Measurements from ENCODE around the gene ERCC4.

The ERCC4 gene

DNA sequence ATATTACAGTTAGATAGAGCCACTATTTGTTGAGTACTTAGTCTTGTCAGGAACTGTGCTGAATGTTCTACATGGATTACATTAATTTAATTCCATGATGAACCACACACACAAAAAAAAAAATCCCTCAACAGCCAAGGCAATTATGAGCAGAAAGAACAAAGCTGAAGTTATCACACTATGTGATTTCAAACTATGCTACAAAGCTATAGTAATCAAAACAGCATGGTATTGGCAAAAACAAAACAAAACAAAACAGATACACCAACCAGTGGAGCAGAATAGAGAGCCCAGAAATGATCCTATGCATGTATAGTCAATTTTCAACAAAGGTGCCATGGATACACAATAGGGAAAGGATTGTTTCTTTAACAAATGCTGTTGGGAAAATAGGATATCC is 8.1 kb upstream of the ERCC4 start:
- DNase-seq = no peak

DNA sequence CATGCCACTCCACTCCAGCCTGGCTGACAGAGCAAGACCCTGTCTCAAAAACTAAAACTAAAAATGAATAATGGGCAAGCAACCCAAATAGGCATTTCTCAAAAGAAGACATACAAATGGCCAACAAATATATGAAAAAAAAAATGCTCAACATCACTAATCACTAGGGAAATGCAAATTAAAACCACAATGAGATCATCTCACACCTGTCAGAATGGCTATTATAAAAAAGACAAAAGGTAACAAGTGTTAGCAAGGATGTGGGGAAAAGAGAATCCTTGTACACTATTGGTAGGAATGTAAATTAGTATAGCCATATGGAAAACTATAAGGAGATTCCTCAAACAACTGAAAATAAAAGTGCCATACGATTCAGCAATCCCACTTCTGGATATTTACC is 7.1 kb upstream of the ERCC4 start:
- no peak for DNase-seq

DNA sequence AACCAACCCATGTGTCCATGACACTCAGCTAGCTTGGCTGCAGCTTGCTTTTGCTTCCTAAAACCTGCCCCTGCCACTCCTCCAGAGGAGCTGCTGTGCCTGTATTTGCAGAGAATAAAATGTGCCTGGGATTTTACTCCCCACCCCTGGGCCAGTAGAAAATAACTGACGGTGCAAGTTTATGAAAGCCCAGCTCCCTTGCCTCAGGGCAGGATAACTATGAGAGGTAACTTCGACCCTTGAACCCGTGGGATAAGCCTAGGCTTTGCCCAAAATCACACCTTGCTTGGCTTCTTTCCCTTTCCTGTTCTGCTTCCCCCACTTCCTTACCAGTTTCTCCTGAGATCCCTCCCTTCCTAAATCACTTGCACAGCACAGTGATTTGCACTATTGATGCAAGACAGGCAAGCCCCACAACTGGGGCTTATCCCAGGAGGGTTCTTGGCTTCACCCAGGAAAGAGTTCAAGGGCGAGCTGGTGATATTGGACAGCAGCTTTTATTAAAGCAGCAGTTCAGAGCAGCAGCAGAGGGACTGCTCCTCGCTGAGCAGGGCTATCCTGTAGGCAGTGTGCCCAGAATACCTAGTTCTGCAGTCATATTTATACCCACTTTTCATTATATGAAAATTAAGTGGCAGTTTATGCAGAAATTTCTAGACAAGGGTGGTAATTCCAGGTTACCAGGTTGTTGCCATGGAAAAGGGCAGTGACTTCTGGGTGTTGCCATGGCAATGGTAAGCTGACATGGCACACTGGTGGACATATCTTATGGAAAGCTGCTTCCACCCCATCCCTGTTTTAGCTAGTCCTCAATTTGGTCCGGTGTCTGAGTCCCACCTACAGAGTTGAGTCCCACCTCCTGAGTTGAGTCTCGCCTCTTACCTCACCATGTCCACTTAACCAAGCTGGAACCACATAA is 6.3 kb upstream of the ERCC4 start:
- DNase-seq = no peak

DNA sequence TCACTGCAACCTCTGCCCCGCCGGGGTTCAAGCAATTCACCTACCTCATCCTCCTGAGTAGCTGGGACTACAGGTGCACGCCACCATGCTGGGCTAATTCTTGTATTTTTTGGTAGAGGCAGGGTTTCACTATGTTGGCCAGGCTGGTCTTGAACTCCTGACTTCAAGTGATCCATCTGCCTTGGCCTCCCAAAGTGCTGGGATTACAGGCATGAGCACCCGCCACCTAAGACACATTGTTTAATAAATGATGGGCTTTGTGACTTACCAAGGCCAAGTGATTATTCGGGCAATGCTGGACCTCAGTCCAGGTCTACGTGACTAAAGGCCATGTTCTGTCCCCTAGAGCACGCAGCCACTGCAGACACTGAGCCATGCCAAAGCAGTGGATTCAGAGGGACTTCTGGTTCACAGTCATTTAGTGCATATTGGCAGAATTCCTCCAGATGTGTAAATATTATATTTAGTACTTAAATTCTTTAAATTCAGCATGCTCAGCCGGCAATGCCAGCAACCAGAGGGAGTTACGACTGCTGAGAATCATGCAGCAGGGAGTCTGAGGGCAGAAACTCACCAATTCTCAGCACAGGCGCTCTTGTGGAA is 4.8 kb upstream of the ERCC4 start:
- no peak for DNase-seq

DNA sequence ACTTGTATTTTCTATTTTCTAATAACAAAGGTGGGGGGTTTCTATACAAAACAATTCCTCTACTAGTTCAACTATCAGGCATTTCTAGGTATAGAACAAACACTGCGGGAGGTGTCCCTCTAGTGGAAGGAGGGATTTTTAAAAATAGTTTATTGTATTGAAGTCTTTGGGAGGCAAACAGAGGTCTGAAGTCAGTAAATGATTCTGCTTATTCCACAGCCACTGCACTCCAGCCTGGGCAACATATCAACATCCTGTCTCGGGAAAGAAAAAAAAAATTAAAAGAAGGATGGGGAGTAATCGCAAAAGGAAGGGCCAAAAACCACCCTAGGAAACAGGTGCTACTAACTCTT is 648 bp upstream of the ERCC4 start:
- DNase-seq = no peak

DNA sequence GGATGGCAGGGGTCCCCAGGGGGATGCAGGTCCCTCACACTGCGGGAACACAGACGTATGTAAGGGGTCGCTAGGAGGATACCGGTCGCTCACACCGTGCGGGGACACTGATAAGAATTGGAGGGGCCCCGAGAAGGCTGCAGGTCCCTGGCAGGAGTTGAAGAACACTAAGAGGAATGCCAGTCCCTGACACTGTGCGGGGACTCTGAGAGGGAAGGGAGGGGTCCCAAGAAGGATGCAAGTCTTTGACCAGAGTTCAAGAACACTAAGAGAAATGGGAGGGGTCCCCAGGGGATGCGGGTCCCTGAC is 510 bp downstream of the ERCC4 start:
- no peak for DNase-seq

DNA sequence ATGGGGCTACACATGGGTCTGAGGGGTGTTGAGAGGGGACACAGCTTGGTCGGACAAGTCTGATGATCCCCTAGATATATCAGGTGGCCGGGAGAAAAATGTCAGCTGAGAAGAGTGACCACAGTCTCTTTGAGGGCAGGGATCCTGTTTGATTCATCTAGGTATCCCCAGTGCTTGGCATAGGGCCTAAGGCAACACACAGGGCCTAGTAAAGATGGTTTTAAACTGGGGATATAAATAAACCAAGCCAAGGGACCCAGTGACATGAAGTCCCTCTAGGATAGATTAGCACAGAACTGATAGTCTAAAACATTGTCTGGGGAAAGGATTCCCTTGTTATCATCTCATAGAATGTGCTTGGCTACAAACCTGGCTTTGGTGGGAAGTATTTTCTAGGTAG is 1.4 kb downstream of the ERCC4 start:
- DNase-seq = no peak

DNA sequence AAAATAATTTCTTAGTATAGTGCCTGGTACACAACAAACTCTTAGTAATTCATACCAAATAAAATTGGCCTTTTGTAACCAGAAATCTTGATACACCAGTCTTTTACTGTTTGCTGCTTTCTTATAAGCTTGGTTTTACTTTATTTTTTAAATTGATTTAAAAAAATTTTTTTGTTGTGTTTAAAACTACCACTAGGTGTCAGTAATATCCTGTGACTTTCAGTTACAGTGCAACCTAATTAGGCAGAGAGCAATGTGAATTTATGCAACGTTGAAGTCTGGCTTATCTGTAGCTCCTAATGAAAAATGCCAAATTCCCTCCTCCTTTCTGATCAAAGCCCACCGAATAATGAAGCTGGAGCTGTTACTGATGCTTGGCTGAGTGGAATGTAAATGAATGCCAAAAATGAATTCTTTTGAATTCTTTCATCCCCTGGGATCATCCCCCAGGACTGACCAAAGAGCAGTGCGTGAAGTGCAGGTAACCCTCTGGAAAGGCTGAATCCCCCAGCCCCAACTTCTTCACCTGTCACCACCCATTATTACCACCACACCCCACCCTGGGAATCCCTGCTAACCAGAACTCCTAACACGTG is 3.8 kb downstream of the ERCC4 start:
- no peak for DNase-seq

DNA sequence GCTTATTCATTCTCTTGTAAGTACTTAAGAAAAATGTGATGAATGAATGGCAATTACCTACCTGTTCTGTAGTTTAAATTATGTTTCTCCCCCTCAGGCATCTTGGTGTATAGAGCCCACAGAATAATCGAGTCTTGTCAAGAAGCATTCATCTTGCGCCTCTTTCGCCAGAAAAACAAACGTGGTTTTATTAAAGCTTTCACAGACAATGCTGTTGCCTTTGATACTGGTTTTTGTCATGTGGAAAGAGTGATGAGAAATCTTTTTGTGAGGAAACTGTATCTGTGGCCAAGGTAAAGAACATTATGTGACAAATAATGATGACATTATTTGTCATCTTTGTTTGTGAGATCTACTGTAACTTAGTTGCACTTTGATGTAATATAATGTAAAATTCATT is 6.5 kb downstream of the ERCC4 start:
- DNase-seq = no peak

DNA sequence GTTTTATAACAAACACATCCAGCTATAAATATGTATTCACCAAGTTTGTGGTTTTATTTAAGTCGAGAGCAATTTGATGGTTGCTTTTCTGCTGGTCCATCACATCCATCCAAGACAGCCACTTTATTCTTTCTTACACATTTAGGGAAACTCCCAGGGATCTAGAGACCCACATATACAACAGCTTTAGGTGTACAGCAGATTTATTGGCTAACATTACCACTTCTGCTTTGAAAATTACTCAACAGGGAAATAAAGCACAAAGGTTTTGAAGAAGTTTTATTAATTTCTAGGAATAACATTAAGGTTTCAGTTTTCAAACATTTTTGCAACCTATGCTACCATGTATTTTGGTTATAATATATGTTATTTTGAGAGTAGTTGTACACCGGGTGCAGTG is 6.9 kb downstream of the ERCC4 start:
- no peak for DNase-seq

DNA sequence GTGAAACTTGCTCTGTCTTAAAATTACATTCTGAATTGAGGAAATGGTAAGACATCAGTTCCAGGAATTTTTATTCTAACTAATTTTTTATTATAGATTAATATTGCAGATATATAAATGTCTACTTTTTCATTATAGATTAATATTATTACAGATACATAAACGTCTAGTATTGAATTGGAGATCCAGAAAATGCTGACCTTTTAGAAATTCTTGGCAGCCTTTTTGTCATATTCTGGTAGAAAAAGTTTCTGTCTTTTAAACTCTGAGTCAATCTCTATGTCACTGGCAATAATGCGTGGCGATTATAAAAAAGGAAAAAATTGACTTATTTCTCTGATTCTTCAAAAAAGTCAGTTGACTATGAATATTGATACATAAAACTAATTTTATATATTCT is 8.7 kb downstream of the ERCC4 start:
- no peak for DNase-seq

DNA sequence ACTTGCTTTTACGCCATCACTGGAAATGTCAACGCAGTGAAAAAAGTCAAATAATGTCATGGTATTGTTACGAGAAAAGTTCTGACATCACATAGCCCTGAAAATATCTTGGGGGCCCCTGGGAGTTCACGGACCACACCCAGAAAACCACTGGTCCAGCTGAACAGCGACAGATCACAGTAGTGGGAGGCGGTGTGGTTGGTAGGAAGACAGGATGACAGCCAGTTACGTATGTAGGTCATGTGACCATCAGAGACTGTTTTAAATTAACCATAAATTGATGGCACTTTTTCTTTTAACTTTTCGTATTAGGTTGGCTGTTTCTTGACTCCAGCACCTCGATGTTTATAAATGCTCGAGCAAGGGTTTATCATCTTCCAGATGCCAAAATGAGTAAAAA is 11.9 kb downstream of the ERCC4 start:
- no peak for DNase-seq

DNA sequence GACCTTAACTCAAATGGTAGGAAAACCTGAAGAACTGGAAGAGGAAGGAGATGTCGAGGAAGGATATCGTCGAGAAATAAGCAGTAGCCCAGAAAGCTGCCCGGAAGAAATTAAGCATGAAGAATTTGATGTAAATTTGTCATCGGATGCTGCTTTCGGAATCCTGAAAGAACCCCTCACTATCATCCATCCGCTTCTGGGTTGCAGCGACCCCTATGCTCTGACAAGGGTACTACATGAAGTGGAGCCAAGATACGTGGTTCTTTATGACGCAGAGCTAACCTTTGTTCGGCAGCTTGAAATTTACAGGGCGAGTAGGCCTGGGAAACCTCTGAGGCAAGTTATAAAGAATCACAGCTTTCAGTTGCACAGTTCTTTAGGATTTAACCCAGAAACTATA is 15.5 kb downstream of the ERCC4 start:
- peak; percentile 40 for DNase-seq

DNA sequence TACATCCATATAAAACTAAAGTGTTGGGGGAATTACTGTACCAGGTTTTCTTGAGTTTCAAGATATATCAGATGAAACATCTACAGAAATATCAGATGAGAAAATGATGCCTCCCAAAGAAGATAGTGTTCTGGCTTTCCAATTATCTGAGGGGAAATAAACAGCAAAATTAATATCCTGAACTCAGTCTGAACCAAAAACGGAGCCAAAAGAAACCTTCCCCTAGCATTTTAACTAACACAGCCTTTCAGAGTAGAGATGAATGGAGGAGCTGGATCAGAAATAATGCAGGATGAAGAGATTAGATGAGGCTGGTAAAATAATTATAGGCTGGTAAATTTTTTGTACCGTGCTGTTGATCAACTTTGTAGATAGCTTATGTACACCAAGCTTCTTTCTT is 16.2 kb downstream of the ERCC4 start:
- DNase-seq = no peak

DNA sequence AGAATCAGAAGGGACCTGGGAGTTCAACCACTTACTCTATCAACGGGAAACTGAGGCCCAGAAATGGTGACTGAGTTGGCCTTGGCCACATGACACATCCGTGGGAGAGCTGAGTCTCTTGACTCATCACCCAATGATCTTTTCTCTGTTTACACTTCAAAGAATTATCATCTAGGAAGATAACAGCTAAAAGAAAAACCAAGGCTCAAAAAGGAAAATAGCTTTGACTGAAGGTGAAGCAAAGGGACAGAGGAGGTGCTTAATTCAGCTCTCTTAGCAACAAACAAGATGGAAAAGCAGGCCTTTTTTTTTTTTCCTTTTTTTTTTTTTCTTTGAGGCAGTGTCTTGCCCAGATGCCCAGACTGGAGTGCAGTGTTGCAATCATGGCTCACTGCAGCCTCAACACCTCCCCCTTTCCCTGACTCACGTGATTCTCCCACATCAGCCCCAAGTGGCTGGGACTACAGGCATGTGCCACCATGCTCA is 16.7 kb downstream of the ERCC4 start:
- no peak for DNase-seq

DNA sequence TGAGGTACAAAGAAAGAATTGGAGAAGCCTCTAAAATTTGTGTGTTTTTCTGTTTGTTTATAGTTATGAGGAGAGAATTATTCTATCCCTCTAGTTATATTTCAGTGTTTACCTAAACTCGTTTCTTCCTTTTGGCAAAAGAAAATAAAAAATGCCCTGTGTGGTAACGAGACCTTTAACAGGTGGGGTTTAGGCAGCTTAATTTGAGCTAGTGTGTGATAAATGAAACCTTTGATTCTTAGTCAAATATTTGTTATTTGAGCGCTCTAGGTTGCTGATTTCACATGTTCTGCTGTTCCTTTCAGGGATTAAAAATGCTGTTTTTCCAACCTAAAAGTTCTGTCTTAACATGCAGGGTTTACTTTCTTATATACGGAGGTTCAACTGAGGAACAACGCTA is 17.5 kb downstream of the ERCC4 start:
- no peak for DNase-seq

DNA sequence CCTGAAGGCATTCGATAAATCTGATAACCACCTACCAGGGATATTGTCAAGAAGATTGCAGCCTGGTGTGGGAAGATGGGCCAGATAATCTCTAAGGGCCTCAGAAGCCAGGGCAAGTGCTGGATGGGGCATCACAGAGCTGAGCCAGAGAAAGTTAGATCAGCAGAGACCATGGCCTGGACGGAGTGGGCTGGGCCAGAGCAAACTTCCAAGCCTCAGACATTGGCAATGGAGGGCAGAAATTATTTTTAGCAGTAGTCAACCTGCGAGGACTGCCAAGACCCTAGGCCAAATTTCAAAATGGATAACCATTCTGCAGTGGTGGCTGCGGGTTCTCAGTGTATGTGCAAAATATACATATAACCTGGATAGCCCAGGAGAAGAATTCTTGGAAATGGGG is 18.5 kb downstream of the ERCC4 start:
- DNase-seq = no peak

DNA sequence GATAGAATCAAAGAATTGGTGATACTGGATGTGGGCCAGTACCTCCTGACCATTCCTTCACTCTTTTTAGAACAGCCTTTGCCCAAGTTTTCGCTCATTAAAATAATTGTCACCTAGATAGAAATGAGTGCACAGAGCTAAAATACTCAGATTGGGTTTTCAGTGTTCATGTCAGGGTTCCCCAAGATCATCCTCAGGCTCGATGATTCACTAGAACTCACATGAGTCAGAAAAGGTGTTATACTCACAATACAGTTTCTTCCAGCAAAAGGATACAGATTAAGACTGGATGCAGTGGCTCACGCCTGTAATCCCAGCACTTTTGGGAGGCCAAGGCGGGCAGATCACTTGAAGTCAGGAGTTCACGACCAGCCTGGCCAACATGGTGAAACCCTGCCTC is 19.9 kb downstream of the ERCC4 start:
- no peak for DNase-seq

DNA sequence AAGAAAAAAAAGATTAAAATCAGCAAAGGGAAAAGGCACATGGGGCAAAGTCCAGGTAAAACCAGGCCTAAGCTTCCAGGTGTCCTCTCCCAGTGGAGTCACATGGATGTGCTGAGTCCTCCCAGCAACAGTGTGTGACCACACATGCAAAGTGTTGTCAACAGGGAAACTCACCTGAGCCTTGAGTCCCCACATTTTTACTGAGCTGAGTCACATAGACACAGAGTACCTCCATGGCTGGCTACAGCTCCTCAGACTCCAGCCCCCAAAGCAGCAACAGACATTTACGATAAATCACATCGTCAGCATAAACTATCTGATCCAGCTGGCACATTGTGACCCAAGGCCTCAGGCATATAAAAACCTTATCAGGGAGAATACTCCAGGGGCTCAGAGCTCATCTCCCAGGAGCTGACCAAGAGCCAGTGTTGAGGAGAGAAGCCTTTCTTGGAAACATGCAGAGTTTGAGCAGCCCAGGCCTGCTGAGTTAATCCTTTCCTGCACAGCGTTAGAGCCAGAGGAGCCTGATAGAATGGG is 20.5 kb downstream of the ERCC4 start:
- no peak for DNase-seq

DNA sequence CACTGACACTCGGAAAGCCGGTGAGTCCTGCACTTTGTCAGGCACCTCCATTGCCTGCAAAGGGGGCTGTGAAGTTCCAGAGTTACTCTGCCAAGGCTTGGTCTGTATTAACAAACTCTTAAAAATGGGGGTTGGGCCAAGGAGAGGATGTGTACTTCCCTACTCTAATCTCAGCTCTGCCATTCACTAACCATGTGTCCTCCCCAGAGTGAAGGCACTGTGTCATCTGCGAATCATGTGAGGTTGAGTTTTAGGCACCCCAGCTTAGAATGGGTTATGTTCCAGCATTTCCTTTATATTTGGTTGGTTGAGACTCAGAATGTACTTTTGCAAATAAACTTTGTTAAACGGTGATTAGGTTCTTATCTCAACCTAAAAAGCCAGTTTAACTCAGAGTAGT is 24.9 kb downstream of the ERCC4 start:
- DNase-seq = no peak

DNA sequence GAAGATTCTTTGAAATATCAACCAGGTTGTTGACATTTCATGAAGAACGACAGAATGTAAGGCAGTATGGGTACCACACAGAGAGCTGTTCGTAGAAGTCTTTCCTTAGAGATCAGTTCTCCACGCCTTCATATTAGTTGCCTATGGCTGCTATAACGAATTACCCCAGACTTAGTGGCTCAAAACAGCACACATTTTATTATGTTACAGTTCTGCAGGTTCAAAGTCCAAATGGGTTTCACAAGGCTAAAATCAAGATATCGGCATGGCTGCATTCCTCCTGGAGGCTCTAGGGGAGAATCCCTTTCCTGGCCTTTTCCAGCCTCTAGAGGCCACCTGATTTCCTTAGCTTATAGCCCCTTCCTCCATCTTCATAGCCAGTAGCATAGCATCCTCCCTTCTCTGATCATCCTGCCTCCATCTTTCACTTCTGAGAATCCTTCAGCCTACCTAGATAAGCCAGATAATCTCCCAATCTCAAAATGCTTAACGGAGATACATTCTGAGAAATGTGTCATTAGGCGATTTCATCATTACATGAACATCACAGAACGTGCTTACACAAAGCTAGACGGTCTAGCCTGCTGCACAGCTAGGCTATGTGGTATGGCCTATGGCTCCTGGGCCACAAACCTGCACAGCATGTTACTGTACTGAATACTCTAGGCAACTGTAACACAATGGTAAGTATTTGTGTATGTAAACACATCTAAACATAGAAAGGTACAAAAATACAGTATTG is 26.0 kb downstream of the ERCC4 start:
- DNase-seq = no peak

DNA sequence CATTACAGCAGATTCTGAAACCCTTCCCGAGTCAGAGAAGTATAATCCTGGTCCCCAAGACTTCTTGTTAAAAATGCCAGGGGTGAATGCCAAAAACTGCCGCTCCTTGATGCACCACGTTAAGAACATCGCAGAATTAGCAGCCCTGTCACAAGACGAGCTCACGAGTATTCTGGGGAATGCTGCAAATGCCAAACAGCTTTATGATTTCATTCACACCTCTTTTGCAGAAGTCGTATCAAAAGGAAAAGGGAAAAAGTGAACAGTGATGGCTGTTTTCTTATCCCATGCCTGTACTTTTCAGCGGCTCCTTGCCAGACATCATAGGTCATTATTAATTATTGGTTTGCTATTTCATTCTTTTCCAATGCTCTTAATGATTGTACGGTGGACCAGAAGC is 28.1 kb downstream of the ERCC4 start:
- DNase-seq = no peak

DNA sequence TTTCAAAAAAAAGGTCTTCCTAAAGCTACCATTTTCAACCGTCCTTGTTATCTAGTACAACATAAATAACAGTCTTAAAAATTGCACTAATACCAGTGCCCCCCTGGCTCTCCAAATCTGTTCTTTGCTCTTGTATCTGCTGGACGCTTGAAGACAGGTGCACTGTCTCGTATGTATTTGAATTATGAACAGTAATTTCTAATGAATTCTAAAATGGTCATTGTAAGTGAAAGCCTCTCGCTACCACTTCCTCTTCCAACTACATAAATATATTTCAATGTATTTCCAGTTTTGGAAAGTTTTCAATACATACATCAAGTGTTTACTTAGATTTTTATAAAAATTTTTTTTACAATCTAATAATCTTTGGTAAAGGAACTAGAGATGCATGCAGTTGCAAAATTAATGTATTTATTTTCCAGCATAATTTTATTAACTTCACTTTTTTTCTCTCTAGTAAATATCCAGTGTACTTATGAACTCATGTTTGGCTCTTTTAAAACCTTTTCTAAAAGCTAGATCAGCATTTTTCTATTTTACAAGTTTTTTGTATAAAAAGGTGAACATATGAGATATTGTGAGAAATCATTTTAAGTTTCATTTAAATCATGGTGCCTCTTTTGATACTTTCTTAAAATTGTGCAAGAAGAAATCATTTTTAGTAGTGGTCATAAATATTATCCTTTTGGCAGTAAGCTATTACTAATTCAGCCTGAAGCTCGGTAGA is 31.0 kb downstream of the ERCC4 start:
- DNase-seq = no peak

Data from stimulated activated CD4-positive, alpha-beta T cell treated with anti-CD3 and anti-CD28 coated beads, Interleukin-15, amount 100 ng/mL, for 24 hours (primary cell).